ENCODE data around the gene C1S. TPM values are rescaled to one million over a fixed set of nuclear protein-coding genes. Genes with fewer than 3 reads are reported as not detected.
"Not testable (repeated sequence)": the region's sequence is repeated elsewhere in the genome, so short reads cannot be mapped to it uniquely, and the experiment has no call there.

C1S gene
- polyA plus RNA-seq (2012; ENCODE audit: low read depth, missing spikeins): 0.56 TPM

DNA sequence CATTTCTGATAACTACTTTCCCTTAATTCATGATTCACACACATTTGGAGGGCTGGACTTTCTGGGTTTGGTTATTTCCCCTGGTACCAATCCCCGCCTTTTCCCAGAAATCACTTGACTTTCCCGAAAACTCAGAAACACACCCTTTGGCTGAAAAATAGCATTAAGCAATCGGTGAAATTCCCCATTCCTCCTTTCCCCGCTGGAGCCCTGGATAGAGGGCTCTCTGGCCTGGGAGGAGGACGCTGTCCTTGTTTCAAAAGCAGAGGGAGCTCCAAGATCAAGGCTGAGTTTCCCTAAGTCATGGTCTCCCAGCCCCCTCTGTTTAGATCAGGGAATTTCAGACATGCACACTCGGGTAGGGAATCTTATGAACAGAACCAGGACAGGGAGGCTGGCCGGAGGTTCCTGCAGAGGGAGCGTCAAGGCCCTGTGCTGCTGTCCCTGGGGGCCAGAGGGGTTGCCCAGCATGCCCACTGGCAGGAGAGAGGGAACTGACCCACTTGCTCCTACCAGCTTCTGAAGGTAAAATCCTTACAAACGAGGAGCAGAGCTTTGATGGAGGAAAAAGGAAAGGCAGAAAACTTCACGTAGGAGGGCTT, at the start of gene C1S:
Gene C1S, plus strand, starts transcription at position 366 of the 602 bp plus-strand sequence. CDS start 1,195 bp downstream, outside the sequence.
- no peak for FAIRE-seq
- no peak for DNase-seq (ENCODE audit: insufficient read length, low spot score)
- TF ChIP-seq POLR2A (IDR thresholded peaks at IDR 0.05; ENCODE audit: low read depth, low read length): no peak
- TF ChIP-seq SPI1 (IDR thresholded peaks at IDR 0.05; ENCODE audit: low read depth, low read length): no peak
- TF ChIP-seq PAX5 (IDR thresholded peaks at IDR 0.05; ENCODE audit: insufficient read depth, low read length, severe bottlenecking): no peak
- TF ChIP-seq POLR2AphosphoS5 (IDR thresholded peaks at IDR 0.05; ENCODE audit: low read depth, low read length): no peak
- TF ChIP-seq POU2F2 (IDR thresholded peaks at IDR 0.05; ENCODE audit: low read depth, low read length): no peak
- no peak for TF ChIP-seq TAF1 (IDR thresholded peaks at IDR 0.05; ENCODE audit: low read depth, low read length)

DNA sequence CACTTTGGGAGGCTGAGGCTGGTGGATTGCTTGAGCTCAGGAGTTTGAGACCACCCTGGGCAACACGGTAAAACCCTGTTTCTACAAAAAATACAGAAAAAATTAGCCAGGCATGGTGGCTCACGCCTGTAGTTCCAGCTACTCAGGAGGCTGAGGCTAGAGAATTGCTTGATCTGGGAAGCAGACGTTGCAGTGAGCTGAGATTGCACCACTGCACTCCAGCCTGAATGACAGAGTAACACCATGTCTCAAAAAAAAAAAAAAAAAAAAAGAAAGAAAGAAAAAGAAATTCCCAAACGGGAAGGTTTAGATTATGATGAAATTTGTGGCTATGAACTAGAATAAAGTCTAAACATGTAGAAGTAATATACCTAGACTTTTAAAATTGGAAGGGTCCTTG, 49.1 kb upstream of the C1S start:
- FAIRE-seq; DNase-seq (ENCODE audit: insufficient read length, low spot score): not testable (repeated sequence)

DNA sequence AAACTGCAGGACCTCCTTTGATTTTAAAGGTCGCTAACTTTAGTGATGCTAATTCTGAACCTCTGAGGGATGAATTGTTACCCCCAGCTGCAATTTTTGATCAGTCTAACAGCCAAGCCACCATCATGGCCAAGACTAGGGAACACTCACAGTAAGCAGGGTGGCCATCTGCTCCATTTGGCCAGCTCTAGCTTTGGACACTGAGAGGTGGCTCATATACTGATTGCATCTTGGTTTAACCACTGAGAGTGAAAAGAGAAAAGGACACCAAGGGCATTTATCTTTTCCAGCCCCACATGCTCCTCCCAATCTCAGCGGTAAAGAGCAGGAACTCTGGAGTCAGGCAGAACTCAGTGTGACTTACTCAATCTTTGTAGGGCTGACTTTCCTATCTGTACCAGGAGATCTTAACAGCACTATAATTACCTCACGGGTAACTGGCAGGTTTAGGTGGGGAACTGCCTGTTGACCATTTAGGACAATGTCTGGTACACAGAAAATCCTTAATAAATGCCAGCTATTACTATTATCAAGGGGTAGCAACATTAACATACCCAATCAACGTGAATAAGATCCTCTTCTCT, 48.4 kb upstream of the C1S start:
- no peak for TF ChIP-seq POU2F2 (IDR thresholded peaks at IDR 0.05; ENCODE audit: low read depth, low read length)
- no peak for TF ChIP-seq PAX5 (IDR thresholded peaks at IDR 0.05; ENCODE audit: insufficient read depth, low read length, severe bottlenecking)
- no peak for TF ChIP-seq SPI1 (IDR thresholded peaks at IDR 0.05; ENCODE audit: low read depth, low read length)
- no peak for TF ChIP-seq POLR2AphosphoS5 (IDR thresholded peaks at IDR 0.05; ENCODE audit: low read depth, low read length)
- TF ChIP-seq POLR2A (IDR thresholded peaks at IDR 0.05; ENCODE audit: low read depth, low read length): no peak
- no peak for TF ChIP-seq TAF1 (IDR thresholded peaks at IDR 0.05; ENCODE audit: low read depth, low read length)
- DNase-seq (ENCODE audit: insufficient read length, low spot score) (no peak), FAIRE-seq (no peak)

DNA sequence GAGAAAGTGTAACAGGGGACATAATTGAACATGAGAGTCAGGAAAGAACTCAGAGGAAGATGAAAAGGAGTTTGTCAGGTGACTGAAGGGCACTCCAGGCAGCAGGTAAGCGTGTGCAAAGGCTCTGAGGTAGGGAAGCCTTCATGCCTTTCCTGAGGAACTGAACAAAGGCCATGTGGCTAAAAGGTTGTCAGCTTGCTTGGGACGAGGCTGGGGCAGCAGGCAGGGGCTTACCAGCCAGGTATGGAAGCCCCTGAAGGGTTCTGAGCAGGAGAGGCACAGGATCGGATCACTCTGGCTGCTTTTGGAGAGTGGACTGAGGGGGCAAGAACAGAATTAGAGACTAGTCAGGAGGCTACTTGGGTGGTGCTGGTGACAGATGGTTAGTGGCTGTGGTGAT, 47.4 kb upstream of the C1S start:
- TF ChIP-seq POU2F2 (IDR thresholded peaks at IDR 0.05; ENCODE audit: low read depth, low read length) (no peak), SPI1 (IDR thresholded peaks at IDR 0.05; ENCODE audit: low read depth, low read length) (no peak), PAX5 (IDR thresholded peaks at IDR 0.05; ENCODE audit: insufficient read depth, low read length, severe bottlenecking) (no peak), TAF1 (IDR thresholded peaks at IDR 0.05; ENCODE audit: low read depth, low read length) (no peak), POLR2A (IDR thresholded peaks at IDR 0.05; ENCODE audit: low read depth, low read length) (no peak)
- DNase-seq (ENCODE audit: insufficient read length, low spot score) (no peak), FAIRE-seq (no peak)

DNA sequence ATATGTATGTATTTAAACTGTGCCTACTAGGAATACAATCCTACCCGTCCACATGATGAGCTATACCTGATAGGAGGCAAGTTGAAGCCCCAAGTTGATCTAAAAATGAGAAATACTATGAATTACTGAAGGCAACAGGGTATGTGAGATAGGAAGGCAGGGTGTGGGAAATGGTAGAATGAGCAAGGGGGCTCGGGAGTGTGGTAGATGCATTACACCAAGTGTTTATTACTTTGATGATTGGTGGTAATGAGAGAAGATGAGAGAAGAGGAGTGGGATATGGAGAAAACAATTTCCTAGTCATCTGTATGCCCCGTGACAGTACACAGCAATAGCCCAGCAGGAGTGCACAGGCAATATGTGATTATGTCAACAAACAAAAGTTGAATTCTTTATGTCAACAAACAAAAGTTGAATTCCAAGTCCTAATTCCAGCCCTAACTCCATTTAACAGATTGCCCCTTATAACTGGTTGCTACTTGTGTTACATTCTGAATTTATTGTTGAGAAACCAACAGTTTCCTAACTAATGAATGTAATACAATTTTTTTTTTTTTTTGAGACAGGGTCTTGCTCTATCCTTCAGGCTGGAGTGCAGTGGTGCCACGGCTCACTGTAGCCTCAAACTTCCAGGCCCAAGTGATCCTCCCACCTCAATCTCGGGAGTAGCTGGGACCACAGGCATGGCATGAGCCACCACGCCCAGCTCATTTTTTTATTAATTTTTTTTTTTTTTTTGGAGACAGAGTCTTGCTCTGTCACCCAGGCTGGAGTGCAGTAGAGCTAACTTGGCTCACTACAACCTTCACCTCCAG, 44.8 kb upstream of the C1S start:
- TF ChIP-seq PAX5 (IDR thresholded peaks at IDR 0.05; ENCODE audit: insufficient read depth, low read length, severe bottlenecking) (no peak), SPI1 (IDR thresholded peaks at IDR 0.05; ENCODE audit: low read depth, low read length) (no peak), POU2F2 (IDR thresholded peaks at IDR 0.05; ENCODE audit: low read depth, low read length) (no peak)

DNA sequence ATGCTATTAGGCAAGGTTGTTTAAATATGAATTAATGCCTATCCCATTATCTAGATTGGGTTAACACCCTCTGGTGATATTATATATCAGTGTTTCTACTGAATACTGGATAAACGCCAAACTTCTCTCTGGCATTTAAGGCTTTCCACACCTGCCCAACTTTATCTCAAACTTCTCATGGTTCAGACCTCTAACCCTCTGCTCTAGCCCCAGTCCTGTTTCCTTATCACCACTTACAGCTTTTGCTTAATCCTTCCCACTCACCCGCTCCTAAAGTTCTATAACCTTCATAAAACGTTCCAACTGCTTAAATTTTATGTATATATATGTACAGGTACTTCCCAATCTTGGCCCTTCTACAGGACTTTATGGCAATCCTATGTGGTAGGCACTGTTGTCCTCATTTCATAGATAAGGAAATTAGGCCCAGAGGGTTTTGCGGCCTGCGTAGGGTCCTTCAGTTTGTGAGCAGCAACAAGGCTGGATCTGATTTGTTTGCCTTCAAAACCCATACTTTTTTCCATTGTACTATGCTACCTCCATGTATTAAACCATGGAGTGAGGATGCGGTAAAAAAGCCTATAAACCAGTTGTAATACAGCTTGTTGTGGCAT, 43.5 kb upstream of the C1S start:
- DNase-seq (ENCODE audit: insufficient read length, low spot score) (no peak), FAIRE-seq (peak; percentile 57)
- TF ChIP-seq POLR2A (IDR thresholded peaks at IDR 0.05; ENCODE audit: low read depth, low read length) (no peak), SPI1 (IDR thresholded peaks at IDR 0.05; ENCODE audit: low read depth, low read length) (no peak), TAF1 (IDR thresholded peaks at IDR 0.05; ENCODE audit: low read depth, low read length) (no peak), POLR2AphosphoS5 (IDR thresholded peaks at IDR 0.05; ENCODE audit: low read depth, low read length) (no peak), POU2F2 (IDR thresholded peaks at IDR 0.05; ENCODE audit: low read depth, low read length) (no peak), PAX5 (IDR thresholded peaks at IDR 0.05; ENCODE audit: insufficient read depth, low read length, severe bottlenecking) (no peak)

More for the DNA sequence above, 44.8 kb upstream of the C1S start:
- DNase-seq (ENCODE audit: insufficient read length, low spot score) (no peak), FAIRE-seq (peak; percentile 57)

DNA sequence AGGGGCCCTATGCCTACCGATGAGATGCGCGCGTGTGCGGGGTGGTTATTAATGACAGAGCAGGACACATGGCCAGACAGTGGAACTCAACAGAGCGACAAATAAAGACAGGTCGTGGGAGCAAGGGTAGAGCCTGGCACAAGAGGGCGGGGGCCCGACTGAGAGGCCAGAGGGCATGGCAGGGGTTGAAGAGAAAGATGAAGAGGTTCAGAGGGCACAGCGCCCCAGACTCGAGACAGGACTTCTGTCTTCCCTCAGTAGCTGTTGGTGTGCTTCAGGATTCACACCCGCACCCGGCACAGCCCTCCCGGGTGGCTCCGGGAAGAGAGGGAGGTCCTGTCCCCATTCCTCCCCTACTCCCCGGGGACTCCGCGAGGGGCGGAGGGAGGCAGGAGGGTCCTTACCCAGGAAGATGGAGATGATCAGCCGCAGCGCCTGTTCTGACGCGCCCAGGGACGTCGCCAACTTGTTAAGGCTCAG, 42.6 kb upstream of the C1S start:
- DNase-seq (ENCODE audit: insufficient read length, low spot score) (no peak), FAIRE-seq (no peak)
- no peak for TF ChIP-seq PAX5 (IDR thresholded peaks at IDR 0.05; ENCODE audit: insufficient read depth, low read length, severe bottlenecking)
- no peak for TF ChIP-seq TAF1 (IDR thresholded peaks at IDR 0.05; ENCODE audit: low read depth, low read length)
- TF ChIP-seq SPI1 (IDR thresholded peaks at IDR 0.05; ENCODE audit: low read depth, low read length): no peak
- TF ChIP-seq POLR2A (IDR thresholded peaks at IDR 0.05; ENCODE audit: low read depth, low read length): no peak
- no peak for TF ChIP-seq POU2F2 (IDR thresholded peaks at IDR 0.05; ENCODE audit: low read depth, low read length)
- no peak for TF ChIP-seq POLR2AphosphoS5 (IDR thresholded peaks at IDR 0.05; ENCODE audit: low read depth, low read length)

DNA sequence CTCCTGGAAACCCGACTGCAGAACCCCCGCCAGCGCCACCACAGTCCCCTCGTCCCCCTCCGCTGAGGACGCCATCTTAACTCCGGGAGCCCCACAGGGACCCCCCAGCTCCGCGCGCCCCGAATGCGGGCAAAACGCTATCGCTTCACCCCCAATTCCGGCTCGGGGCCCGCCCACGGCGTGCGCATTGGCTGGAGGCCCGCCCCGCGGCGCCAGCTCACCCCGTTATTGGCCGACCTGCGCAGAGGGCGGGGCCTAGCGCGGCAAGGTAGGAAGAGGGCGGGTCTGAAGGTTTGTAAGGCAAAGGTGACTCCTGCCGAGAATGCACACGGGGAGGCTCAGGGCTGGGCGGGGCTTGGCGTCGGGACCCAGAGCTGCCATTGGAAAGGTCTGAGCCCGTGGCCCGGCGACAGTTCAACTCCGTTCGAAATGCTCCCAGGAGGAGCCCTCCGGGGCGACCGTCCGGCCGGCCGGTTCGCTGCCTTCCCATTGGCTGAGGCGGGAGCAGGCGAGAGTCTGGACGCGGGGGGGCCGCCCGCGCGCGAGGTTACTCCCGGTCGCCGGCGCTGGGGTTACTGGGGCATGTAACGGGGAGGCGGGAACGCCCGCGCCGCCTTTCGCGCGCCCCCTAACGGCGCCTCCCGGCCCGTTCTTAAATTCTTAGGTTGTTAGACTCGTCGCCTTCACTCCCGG, 42.0 kb upstream of the C1S start, which contains the start of gene LPCAT3:
Gene LPCAT3, minus strand, starts transcription at position 127 of the 693 bp plus-strand sequence. Its CDS starts 52 bp downstream, at position 75.
- TF ChIP-seq PAX5 (IDR thresholded peaks at IDR 0.05; ENCODE audit: insufficient read depth, low read length, severe bottlenecking) (peak; percentile 87), POLR2A (IDR thresholded peaks at IDR 0.05; ENCODE audit: low read depth, low read length) (0 out of 2 replicates have a peak, but pooled peaks have one; percentile 50), SPI1 (IDR thresholded peaks at IDR 0.05; ENCODE audit: low read depth, low read length) (0 out of 2 replicates have a peak, but pooled peaks have one; percentile 3), POU2F2 (IDR thresholded peaks at IDR 0.05; ENCODE audit: low read depth, low read length) (no peak), POLR2AphosphoS5 (IDR thresholded peaks at IDR 0.05; ENCODE audit: low read depth, low read length) (no peak)
- DNase-seq (ENCODE audit: insufficient read length, low spot score) (peak; percentile 95), FAIRE-seq (peak; percentile 100)

All from GM12891 (cell line).